Prostate gland (tissue), 2 donors: ENCODE measurements around the gene SMOC1.

ENCODE experiments used
- POLR2AphosphoS5 ChIP-seq: sonication (generic); formaldehyde crosslinking; IDR thresholded peaks from one replicate; pipeline ENCODE4 v1.6.1; 2017; ENCODE audit warnings: antibody characterized with exemption
- TF ChIP-seq, protein P1 (sequence below), 4 experiments: fragments of 200-600 bp in 2 of 4; fragments of 450-650 bp in 2 of 4; sonication (generic) in 2 of 4; IDR thresholded peaks; 1 replicate in 3 of 4; 2 replicates in 1 of 4; pipeline ENCODE4 v1.5.1; 2016 to 2019; ENCODE audit warnings: antibody characterized with exemption in 4 of 4, mild to moderate bottlenecking in 2 of 4, moderate library complexity in 2 of 4

DNA sequence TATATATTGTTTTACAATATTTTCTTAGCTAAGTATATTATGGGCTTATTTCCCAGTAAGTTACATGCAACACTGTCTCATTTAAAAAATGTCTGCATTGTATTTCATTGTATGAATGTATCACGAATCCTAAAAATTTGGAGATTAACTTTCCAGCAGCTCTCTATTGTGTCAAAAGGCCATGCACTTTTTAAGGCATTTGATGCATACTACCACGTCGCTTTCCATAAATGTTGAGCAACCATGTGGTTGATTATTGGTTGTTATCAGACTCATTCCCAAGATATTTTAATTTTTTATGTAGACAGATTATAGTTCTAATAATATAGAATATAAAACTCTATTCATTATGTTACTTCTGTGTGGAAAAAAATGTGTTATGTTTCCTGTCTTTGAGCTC lies 79.9 kb downstream of the SMOC1 start:
- TF ChIP-seq, protein P1, sequence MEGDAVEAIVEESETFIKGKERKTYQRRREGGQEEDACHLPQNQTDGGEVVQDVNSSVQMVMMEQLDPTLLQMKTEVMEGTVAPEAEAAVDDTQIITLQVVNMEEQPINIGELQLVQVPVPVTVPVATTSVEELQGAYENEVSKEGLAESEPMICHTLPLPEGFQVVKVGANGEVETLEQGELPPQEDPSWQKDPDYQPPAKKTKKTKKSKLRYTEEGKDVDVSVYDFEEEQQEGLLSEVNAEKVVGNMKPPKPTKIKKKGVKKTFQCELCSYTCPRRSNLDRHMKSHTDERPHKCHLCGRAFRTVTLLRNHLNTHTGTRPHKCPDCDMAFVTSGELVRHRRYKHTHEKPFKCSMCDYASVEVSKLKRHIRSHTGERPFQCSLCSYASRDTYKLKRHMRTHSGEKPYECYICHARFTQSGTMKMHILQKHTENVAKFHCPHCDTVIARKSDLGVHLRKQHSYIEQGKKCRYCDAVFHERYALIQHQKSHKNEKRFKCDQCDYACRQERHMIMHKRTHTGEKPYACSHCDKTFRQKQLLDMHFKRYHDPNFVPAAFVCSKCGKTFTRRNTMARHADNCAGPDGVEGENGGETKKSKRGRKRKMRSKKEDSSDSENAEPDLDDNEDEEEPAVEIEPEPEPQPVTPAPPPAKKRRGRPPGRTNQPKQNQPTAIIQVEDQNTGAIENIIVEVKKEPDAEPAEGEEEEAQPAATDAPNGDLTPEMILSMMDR (IDR thresholded peaks at IDR 0.05): no peak
- TF ChIP-seq POLR2AphosphoS5: no peak
